ENCODE results near the gene RPTOR. TPM values are rescaled to one million over a fixed set of nuclear protein-coding genes. Genes with fewer than 3 reads are reported as not detected.

RPTOR gene
- total and polyA plus RNA-seq, 10 of the 15 experiments (the other 5 are each of a cell fraction or from before 2014, with no cell fraction given), result 0.18 to 32.1 (median 7.8) TPM

DNA sequence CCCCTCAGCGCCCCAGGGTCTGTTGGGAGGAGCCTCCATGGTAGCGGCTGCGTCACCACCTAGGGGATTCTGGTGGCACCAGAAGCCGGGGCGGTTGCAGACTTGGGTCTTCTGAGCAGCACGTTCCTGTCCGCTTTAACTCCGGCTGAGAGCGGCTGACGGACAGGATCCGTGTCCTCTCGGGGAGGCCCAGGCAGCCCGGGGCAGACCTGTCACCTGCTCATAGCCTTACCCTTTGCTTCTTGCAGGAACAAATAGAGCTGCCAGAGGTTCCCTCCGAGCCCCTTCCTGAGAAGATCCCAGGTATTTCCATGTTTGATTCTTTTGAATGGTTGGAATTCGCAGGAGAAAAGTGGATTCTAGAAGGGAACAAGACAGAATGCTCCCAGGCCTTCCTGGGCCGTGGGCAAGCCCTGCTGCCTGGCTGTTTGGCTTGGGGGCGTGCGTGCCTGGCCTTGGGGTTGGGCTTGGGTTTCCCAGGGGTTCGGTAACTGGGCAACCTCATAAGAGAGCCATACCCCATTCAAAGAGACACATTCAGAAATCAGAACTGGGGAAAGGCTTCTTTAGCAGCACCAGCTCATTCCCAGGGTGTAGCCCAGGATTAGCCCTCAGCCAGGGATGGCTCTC lies 453.6 kb downstream of the RPTOR start:
- DNase-seq (ENCODE audit: low read depth, low spot score) (no peak), FAIRE-seq (no peak), ATAC-seq (no peak)
- Histone ChIP-seq H3K27ac (ENCODE audit: control insufficient read depth, insufficient read depth) (no peak overlapping the region), H2AFZ (ENCODE audit: control insufficient read depth, low read depth, low read length) (no peak overlapping the region), H3K27me3 (replicated peaks in 1 of 2; ENCODE audit: control insufficient read depth in 2 of 2, insufficient read depth in 2 of 2, low read length in 1 of 2) (no peaks in the 10 kb centered on the region), H3K4me3 (no peak overlapping the region), H3K9me3 (replicated peaks; ENCODE audit: control insufficient read depth, insufficient read depth, low read length) (no peaks in the 10 kb centered on the region), H4K20me1 (ENCODE audit: control insufficient read depth, insufficient read depth) (no peaks in the 10 kb centered on the region; the same call in 1 of the 2 replicates), H3K4me1 (ENCODE audit: control insufficient read depth, insufficient read depth, low read length) (peaks cover 3% of the 10 kb centered on the region), H3K4me2 (ENCODE audit: control insufficient read depth, insufficient read depth) (no peak overlapping the region), H3K79me2 (ENCODE audit: control insufficient read depth, insufficient read depth, low read length) (peaks cover 3% of the 10 kb centered on the region), H3K9ac (ENCODE audit: control insufficient read depth, insufficient read depth, low read length) (no peak overlapping the region), H3K36me3 (ENCODE audit: control insufficient read depth in 2 of 2, insufficient read depth in 2 of 2, low read length in 1 of 2) (peaks cover 2 to 8% of the 10 kb centered on the region in 2 experiments; a peak in 3 of 4 replicates)
- ChIA-PET RAD21 (ENCODE audit: unreplicated experiment) (no interaction called here), POLR2A (no interaction called here), SMC1A (ENCODE audit: uncharacterized antibody, unreplicated experiment) (no interaction called here), CTCF (no interaction called here)
- no TSS peak for BruUV-seq (replicated peaks)
- TF ChIP-seq NFXL1 (IDR thresholded peaks at IDR 0.05; ENCODE audit: borderline replicate concordance) (no peak), JUNB (IDR thresholded peaks at IDR 0.05) (no peak), YY1 (IDR thresholded peaks at IDR 0.05; ENCODE audit: low read depth, low read length) (no peak), HDAC2 (IDR thresholded peaks at IDR 0.05) (no peak), ZNF622 (IDR thresholded peaks at IDR 0.05) (no peak), SUPT20H (IDR thresholded peaks at IDR 0.05; ENCODE audit: borderline replicate concordance, control insufficient read depth, low read depth, low read length) (no peak), NFYB (IDR thresholded peaks at IDR 0.05; ENCODE audit: insufficient read depth, low read depth, low read length) (no peak), GATAD2B (conservative IDR thresholded peaks at IDR 0.05; ENCODE audit: low read depth) (no peak)
- TF ChIP-seq, protein P1, sequence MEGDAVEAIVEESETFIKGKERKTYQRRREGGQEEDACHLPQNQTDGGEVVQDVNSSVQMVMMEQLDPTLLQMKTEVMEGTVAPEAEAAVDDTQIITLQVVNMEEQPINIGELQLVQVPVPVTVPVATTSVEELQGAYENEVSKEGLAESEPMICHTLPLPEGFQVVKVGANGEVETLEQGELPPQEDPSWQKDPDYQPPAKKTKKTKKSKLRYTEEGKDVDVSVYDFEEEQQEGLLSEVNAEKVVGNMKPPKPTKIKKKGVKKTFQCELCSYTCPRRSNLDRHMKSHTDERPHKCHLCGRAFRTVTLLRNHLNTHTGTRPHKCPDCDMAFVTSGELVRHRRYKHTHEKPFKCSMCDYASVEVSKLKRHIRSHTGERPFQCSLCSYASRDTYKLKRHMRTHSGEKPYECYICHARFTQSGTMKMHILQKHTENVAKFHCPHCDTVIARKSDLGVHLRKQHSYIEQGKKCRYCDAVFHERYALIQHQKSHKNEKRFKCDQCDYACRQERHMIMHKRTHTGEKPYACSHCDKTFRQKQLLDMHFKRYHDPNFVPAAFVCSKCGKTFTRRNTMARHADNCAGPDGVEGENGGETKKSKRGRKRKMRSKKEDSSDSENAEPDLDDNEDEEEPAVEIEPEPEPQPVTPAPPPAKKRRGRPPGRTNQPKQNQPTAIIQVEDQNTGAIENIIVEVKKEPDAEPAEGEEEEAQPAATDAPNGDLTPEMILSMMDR (IDR thresholded peaks at IDR 0.05 in 2 of 3, conservative IDR thresholded peaks at IDR 0.05 in 1 of 3; ENCODE audit: control insufficient read depth in 2 of 3, extremely low read depth in 1 of 3, insufficient read depth in 1 of 3, low read depth in 3 of 3, low read length in 3 of 3), result no peak
- TF ChIP-seq, protein P2, sequence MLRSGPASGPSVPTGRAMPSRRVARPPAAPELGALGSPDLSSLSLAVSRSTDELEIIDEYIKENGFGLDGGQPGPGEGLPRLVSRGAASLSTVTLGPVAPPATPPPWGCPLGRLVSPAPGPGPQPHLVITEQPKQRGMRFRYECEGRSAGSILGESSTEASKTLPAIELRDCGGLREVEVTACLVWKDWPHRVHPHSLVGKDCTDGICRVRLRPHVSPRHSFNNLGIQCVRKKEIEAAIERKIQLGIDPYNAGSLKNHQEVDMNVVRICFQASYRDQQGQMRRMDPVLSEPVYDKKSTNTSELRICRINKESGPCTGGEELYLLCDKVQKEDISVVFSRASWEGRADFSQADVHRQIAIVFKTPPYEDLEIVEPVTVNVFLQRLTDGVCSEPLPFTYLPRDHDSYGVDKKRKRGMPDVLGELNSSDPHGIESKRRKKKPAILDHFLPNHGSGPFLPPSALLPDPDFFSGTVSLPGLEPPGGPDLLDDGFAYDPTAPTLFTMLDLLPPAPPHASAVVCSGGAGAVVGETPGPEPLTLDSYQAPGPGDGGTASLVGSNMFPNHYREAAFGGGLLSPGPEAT (IDR thresholded peaks at IDR 0.05; ENCODE audit: low read depth), result no peak
- 88% methylated on average over 19 of the region's 19 CpGs for WGBS (ENCODE audit: insufficient coverage, insufficient replicate concordance, low lambda C conversion rate, missing lambda C conversion rate)
- in situ Hi-C loops (cut with MboI), result no loop called here
- intact Hi-C loops (cut with micrococcal nuclease; ENCODE audit: unreplicated experiment), result no loop called here
